Uterus (tissue), 4 donors: ENCODE data around the gene ATP8B3. TPM values are rescaled to one million over a fixed set of nuclear protein-coding genes. Genes with fewer than 3 reads are reported as not detected.
"Not testable (repeated sequence)": the region's sequence is repeated elsewhere in the genome, so short reads cannot be mapped to it uniquely, and the experiment has no call there.

ENCODE experiments used
- DNase-seq, 2 donors: peaks; one replicate each; pipeline ENCODE4 v3.0.0-alpha.2; 2019 to 2020
- H3K27ac ChIP-seq, 2 donors: fragments of 200-600 bp; sonication (generic); 1 replicate in 1 of 2; 2 replicates in 1 of 2; pipeline ENCODE4 v1.5.1; 2016 to 2018
- H3K27me3 ChIP-seq, 2 donors: fragments of 200-600 bp; sonication (generic); one replicate each; pipeline ENCODE4 v1.5.1; 2018 to 2019; ENCODE audit warnings: control low read depth in 1 of 2
- H3K36me3 ChIP-seq, 2 donors: fragments of 200-600 bp; sonication (generic); one replicate each; pipeline ENCODE4 v1.5.1; 2019; ENCODE audit warnings: control low read depth in 1 of 2
- H3K4me1 ChIP-seq, 2 donors: fragments of 200-600 bp; sonication (generic); one replicate each; pipeline ENCODE4 v1.5.1; 2018 to 2019; ENCODE audit warnings: control low read depth in 1 of 2
- H3K4me3 ChIP-seq, 2 donors: fragments of 200-600 bp; sonication (generic); 1 replicate in 1 of 2; 2 replicates in 1 of 2; pipeline ENCODE4 v1.5.1; 2018 to 2019; ENCODE audit warnings: mild to moderate bottlenecking in 1 of 2
- H3K9me3 ChIP-seq, 2 donors: fragments of 200-600 bp; sonication (generic); one replicate each; pipeline ENCODE4 v1.5.1; 2019; ENCODE audit warnings: control low read depth in 1 of 2
- CTCF ChIP-seq, 4 experiments: fragments of 200-600 bp in 2 of 4; fragments of 450-650 bp in 2 of 4; sonication (generic) in 2 of 4; IDR thresholded peaks; one replicate each; pipeline ENCODE4 v1.5.1; 2016 to 2019; ENCODE audit warnings: antibody characterized with exemption in 4 of 4, mild to moderate bottlenecking in 2 of 4, moderate library complexity in 1 of 4
- POLR2A ChIP-seq, 2 donors: fragments of 450-650 bp; IDR thresholded peaks; one replicate each; pipeline ENCODE4 v1.6.1; 2016; ENCODE audit warnings: antibody characterized with exemption in 2 of 2, mild to moderate bottlenecking in 1 of 2, moderate library complexity in 1 of 2
- intact Hi-C: fragments of 100-400 bp; cut with DNase I; formaldehyde crosslinking; loops from one replicate; pipeline ENCODE4 v1.15.1; 2023; ENCODE audit warnings: low total_unique reads
- total RNA-seq, 4 donors: library from RNA; depleted of rRNA in 3 of 4; stranded (reverse); fragments of >200 nt in 3 of 4; gene quantifications; one replicate each; pipeline versions ENCODE4 v1.1.0 to v1.2.4, GENCODE V29; 2014 to 2023
- donor health status: DM: yes; HTN: yes; CAD: no.

Gene ATP8B3
- total RNA-seq, 4 donors from 2014 or later: 1.0 to 3.3 (median 1.7) TPM; not detected in 1

GRCh38 chr19:1763648-1764639 is 48.1 kb downstream of the ATP8B3 start:
- H3K36me3 ChIP-seq: no peaks in the 10 kb centered on the region
- no peaks in the 10 kb centered on the region for H3K9me3 ChIP-seq
- intact Hi-C loops: loop anchor here (10.0 kb wide), 2 partner anchors 61 to 219 kb away; no protein-coding TSS in a partner anchor
- H3K4me3 ChIP-seq: no peak overlapping the region
- H3K27ac ChIP-seq: no peak overlapping the region
- H3K27me3 ChIP-seq: peaks cover 17 to 58% of the 10 kb centered on the region in 2 donors
- no peaks in the 10 kb centered on the region for H3K4me1 ChIP-seq
- no peak for TF ChIP-seq POLR2A (IDR thresholded peaks at IDR 0.05)
- DNase-seq: no peak

GRCh38 chr19:1762243-1763117 is 49.6 kb downstream of the ATP8B3 start:
- intact Hi-C loops: loop anchor here (10.0 kb wide), 2 partner anchors 62 to 218 kb away; no protein-coding TSS in a partner anchor
- peaks cover 12 to 66% of the 10 kb centered on the region in 2 donors for H3K27me3 ChIP-seq

GRCh38 chr19:1761528-1762242 is 50.4 kb downstream of the ATP8B3 start:
- Histone ChIP-seq H3K9me3 (no peaks in the 10 kb centered on the region), H3K27me3 (peaks cover 10 to 65% of the 10 kb centered on the region in 2 donors), H3K27ac (no peak overlapping the region), H3K4me3 (no peak overlapping the region), H3K36me3 (no peaks in the 10 kb centered on the region), H3K4me1 (no peaks in the 10 kb centered on the region)
- DNase-seq: no peak
- TF ChIP-seq CTCF (IDR thresholded peaks at IDR 0.05) (no peak), POLR2A (IDR thresholded peaks at IDR 0.05) (no peak)
- intact Hi-C loops: loop anchor here (10.0 kb wide), 2 partner anchors 63 to 217 kb away; no protein-coding TSS in a partner anchor

More at GRCh38 chr19:1762243-1763117, 49.6 kb downstream of the ATP8B3 start:
- Histone ChIP-seq H3K4me3 (no peak overlapping the region), H3K27ac (no peak overlapping the region), H3K4me1 (no peaks in the 10 kb centered on the region), H3K9me3 (no peaks in the 10 kb centered on the region), H3K36me3 (no peaks in the 10 kb centered on the region)
- no peak for DNase-seq
- TF ChIP-seq CTCF (IDR thresholded peaks at IDR 0.05): no peak
- no peak for TF ChIP-seq POLR2A (IDR thresholded peaks at IDR 0.05)

DNA sequence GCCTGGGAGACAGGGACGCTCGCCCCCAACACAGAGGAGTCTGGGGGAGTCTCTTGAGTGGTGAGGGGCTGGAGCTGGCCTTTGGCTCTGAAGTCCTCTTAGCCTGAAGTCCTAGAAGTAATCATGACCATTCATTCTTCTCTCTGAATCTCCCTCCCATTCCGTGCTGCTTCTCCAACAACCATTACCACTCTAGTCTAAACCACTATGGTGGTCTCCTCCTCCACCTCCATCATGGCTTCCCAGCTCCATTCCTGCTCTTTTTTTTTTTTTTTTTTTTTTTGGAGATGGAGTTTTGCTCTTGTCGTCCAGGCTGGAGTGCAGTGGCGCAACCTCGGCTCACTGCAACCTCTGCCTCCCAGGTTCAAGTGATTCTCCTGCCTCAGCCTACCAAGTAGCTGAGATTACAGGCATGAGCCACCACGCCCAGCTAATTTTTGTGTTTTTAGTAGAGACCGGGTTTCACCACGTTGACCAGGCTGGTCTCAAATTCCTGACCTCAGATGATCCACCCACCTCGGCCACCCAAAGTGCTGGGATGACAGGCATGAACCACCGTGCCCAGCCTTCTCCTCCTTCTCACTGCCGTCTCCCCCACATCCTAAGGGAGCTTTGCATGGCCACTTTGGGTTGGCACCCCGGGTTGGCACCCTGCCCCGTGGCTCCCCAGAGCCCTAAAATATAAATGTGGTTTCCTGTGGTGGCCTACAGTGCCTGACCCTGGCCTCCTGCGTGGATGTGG is 51.1 kb downstream of the ATP8B3 start:
- H3K4me3 ChIP-seq, H3K27ac ChIP-seq, H3K4me1 ChIP-seq, H3K9me3 ChIP-seq, H3K36me3 ChIP-seq, DNase-seq: not testable (repeated sequence)
- intact Hi-C loops: loop anchor here (10.0 kb wide), 2 partner anchors 64 to 216 kb away; no protein-coding TSS in a partner anchor
- H3K27me3 ChIP-seq: peaks cover 10 to 64% of the 10 kb centered on the region in 2 donors

GRCh38 chr19:1760020-1760419 is 52.1 kb downstream of the ATP8B3 start:
- TF ChIP-seq CTCF (IDR thresholded peaks at IDR 0.05) (no peak), POLR2A (IDR thresholded peaks at IDR 0.05) (no peak)
- peaks cover 10 to 68% of the 10 kb centered on the region in 2 donors for H3K27me3 ChIP-seq
- no peak overlapping the region for H3K4me3 ChIP-seq
- no peaks in the 10 kb centered on the region for H3K4me1 ChIP-seq
- DNase-seq: no peak
- intact Hi-C loops: loop anchor here (10.0 kb wide), 2 partner anchors 65 to 215 kb away; no protein-coding TSS in a partner anchor
- no peak overlapping the region for H3K27ac ChIP-seq
- H3K9me3 ChIP-seq: no peaks in the 10 kb centered on the region
- no peaks in the 10 kb centered on the region for H3K36me3 ChIP-seq
